Measurements from ENCODE around the gene RAMP3.

DNA sequence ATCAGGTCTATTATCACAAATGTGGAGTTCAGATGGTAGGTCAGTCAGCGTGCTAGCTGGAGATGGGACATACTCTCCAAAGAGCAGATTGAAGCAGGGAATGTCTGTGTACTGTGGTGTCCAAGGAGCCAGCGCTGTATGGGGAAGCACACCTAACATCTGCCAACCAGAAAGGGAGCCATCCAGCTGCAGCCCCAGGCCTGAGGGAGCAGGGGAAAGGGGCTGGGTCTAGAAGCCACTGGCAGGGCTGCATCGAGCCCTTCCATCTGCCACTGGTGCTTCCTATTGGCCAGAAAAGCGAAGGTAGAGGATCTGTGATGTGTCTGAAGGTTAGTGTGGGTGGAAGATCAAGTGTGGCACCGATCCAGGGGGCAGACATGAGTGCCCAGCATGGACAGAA lies 8.0 kb upstream of the RAMP3 start:
- TF ChIP-seq CTCF (optimal IDR thresholded peaks at IDR 0.05 in 1 of 3, IDR thresholded peaks at IDR 0.05 in 1 of 3, conservative IDR thresholded peaks at IDR 0.05 in 1 of 3; ENCODE audit: extremely low read depth in 1 of 3, insufficient read depth in 2 of 3, low read length in 3 of 3) (no peak), EZH2 (IDR thresholded peaks at IDR 0.05; ENCODE audit: low read length) (no peak)

Measured in keratinocyte (primary cell).